ENCODE data around the gene GFER.

Gene GFER

GRCh38 chr16:1974157-1975070 is 9.6 kb upstream of the GFER start:
- DNase-seq (ENCODE audit: low read depth in 2 of 2): no peak

- no peak for DNase-seq (ENCODE audit: low read depth in 2 of 2)
Observed at GRCh38 chr16:1975432-1976215, 8.4 kb upstream of the GFER start.

- no peak for DNase-seq (ENCODE audit: low read depth in 2 of 2)
Observed at GRCh38 chr16:1976216-1976520, 7.8 kb upstream of the GFER start.

GRCh38 chr16:1976951-1977874 is 6.8 kb upstream of the GFER start:
- DNase-seq (ENCODE audit: low read depth in 2 of 2): no peak

- no peak for DNase-seq (ENCODE audit: low read depth in 2 of 2)
Observed at GRCh38 chr16:1977875-1978268, 6.1 kb upstream of the GFER start.

- no peak for DNase-seq (ENCODE audit: low read depth in 2 of 2)
Observed at GRCh38 chr16:1978476-1979120, 5.4 kb upstream of the GFER start.

- no peak for DNase-seq (ENCODE audit: low read depth in 2 of 2)
Observed at GRCh38 chr16:1979271-1980029, 4.5 kb upstream of the GFER start.

GRCh38 chr16:1980030-1980769 is 3.8 kb upstream of the GFER start:
- DNase-seq (ENCODE audit: low read depth in 2 of 2): no peak

GRCh38 chr16:1980770-1981087 is 3.3 kb upstream of the GFER start:
- DNase-seq (ENCODE audit: low read depth in 2 of 2): no peak

- DNase-seq (ENCODE audit: low read depth in 2 of 2): no peak
Observed at GRCh38 chr16:1981398-1981836, 2.6 kb upstream of the GFER start, which contains the start of gene NOXO1. Gene NOXO1 (minus strand): TSS chr16:1981469. CDS start chr16:1981179, 290 bp downstream.

- no peak for DNase-seq (ENCODE audit: low read depth in 2 of 2)
Observed at GRCh38 chr16:1982013-1982433, 2.0 kb upstream of the GFER start.

GRCh38 chr16:1982991-1983543 is 926 bp upstream of the GFER start:
- no peak for DNase-seq (ENCODE audit: low read depth in 2 of 2)

GRCh38 chr16:1984347-1985225 is 593 bp downstream of the GFER start:
- no peak for DNase-seq (ENCODE audit: low read depth in 2 of 2)

GRCh38 chr16:1985466-1986150 is 1.6 kb downstream of the GFER start:
- DNase-seq (ENCODE audit: low read depth in 2 of 2): no peak

GRCh38 chr16:1987198-1987597 is 3.2 kb downstream of the GFER start:
- DNase-seq (ENCODE audit: low read depth in 2 of 2): no peak

- DNase-seq (ENCODE audit: low read depth in 2 of 2): no peak
Observed at GRCh38 chr16:1989209-1990100, 5.5 kb downstream of the GFER start, which contains the start of gene SYNGR3. Gene SYNGR3 (plus strand): TSS chr16:1989970. CDS start chr16:1990103, 133 bp downstream.

- DNase-seq (ENCODE audit: low read depth in 2 of 2): no peak
Observed at GRCh38 chr16:1990101-1990350, 6.0 kb downstream of the GFER start.
